HepG2 (cell line): ENCODE measurements around the gene SPEM2. TPM values are rescaled to one million over a fixed set of nuclear protein-coding genes. Genes with fewer than 3 reads are reported as not detected.

ENCODE experiments used
- CBX5 ChIP-seq: sonication (generic); formaldehyde crosslinking; IDR thresholded peaks from 2 replicates; pipeline ENCODE4 v1.4.0; 2020; ENCODE audit warnings: missing genetic modification reagents, borderline replicate concordance
- HNRNPK ChIP-seq: fragments of 200-400 bp; formaldehyde crosslinking; IDR thresholded peaks from 2 replicates; pipeline ENCODE4 v1.6.1; 2018; ENCODE audit warnings: low read length, low read depth, moderate library complexity, mild to moderate bottlenecking; ENCODE audit not compliant: poor library complexity, severe bottlenecking
- HOXA5 ChIP-seq: sonication (generic); formaldehyde crosslinking; IDR thresholded peaks from 2 replicates; pipeline ENCODE4 v1.4.0; 2020; ENCODE audit warnings: missing genetic modification reagents
- MEIS1 ChIP-seq: sonication (generic); formaldehyde crosslinking; IDR thresholded peaks from 2 replicates; pipeline ENCODE4 v1.9.0; 2021; ENCODE audit warnings: mild to moderate bottlenecking, missing genetic modification reagents, moderate library complexity, borderline replicate concordance
- MZF1 ChIP-seq: sonication (generic); formaldehyde crosslinking; IDR thresholded peaks from 2 replicates; pipeline ENCODE4 v1.8.1; 2023; ENCODE audit warnings: mild to moderate bottlenecking, missing genetic modification reagents, borderline replicate concordance
- PPARG ChIP-seq: conservative IDR thresholded peaks from 2 replicates; pipeline ENCODE4 v1.6.1; 2016; ENCODE audit warnings: missing biosample characterization, missing genetic modification reagents
- TOPORS ChIP-seq: sonication (generic); formaldehyde crosslinking; IDR thresholded peaks from 2 replicates; pipeline ENCODE4 v1.8.0; 2023; ENCODE audit warnings: mild to moderate bottlenecking, missing genetic modification reagents
- ZNF44 ChIP-seq: sonication (generic); formaldehyde crosslinking; IDR thresholded peaks from 2 replicates; pipeline ENCODE4 v1.5.1; 2020; ENCODE audit warnings: mild to moderate bottlenecking, missing genetic modification reagents
- ZNF670 ChIP-seq: sonication (generic); formaldehyde crosslinking; IDR thresholded peaks from 2 replicates; pipeline ENCODE4 v1.8.0; 2022; ENCODE audit warnings: mild to moderate bottlenecking, missing genetic modification reagents, borderline replicate concordance
- ZNF768 ChIP-seq: sonication (generic); formaldehyde crosslinking; IDR thresholded peaks from 2 replicates; pipeline ENCODE4 v1.4.0; 2020; ENCODE audit warnings: missing genetic modification reagents
- polyA plus RNA-seq, 8 experiments: library from polyadenylated mRNA; depleted of rRNA in 3 of 8; stranded (reverse) in 7 of 8; unstranded in 1 of 8; fragments of >200 nt; fragmentation: Illumina TruSeq in 4 of 8; extraction: Trizol in 4 of 8; gene quantifications; 2 replicates each; pipeline versions ENCODE4 v1.2.1 to v1.2.3, GENCODE V29; 2011 to 2016; ENCODE audit warnings: low read depth in 4 of 8, missing spikeins in 1 of 8, mixed read lengths in 1 of 8; ENCODE audit not compliant: insufficient read depth in 1 of 8
- total RNA-seq, 5 experiments: library from RNA; depleted of rRNA; stranded (reverse); fragments of >200 nt; fragmentation: Illumina TruSeq; extraction: Trizol; gene quantifications; 2 replicates each; pipeline ENCODE4 v1.2.3, GENCODE V29; 2016; ENCODE audit warnings: low read depth in 1 of 5
- TF ChIP-seq, protein P1 (sequence below): IDR thresholded peaks from 2 replicates; pipeline ENCODE4 v1.6.1; 2016; ENCODE audit warnings: missing compliant biosample characterization, missing genetic modification reagents, borderline replicate concordance
- TF ChIP-seq, protein P2 (sequence below), 2 experiments: sonication (generic) in 1 of 2; formaldehyde crosslinking in 1 of 2; IDR thresholded peaks; 2 replicates each; pipeline versions ENCODE4 v1.6.1 to v1.9.0; 2014 to 2022; ENCODE audit warnings: antibody characterized with exemption in 1 of 2, borderline replicate concordance in 1 of 2, inconsistent platforms in 1 of 2, low read depth in 1 of 2, missing genetic modification reagents in 1 of 2
- TF ChIP-seq, protein P3 (sequence below), 2 experiments: sonication (generic) in 1 of 2; formaldehyde crosslinking in 1 of 2; IDR thresholded peaks; 2 replicates each; pipeline versions ENCODE4 v1.4.0 to v1.6.1; 2018 to 2020; ENCODE audit warnings: missing genetic modification reagents in 2 of 2, borderline replicate concordance in 1 of 2, low read depth in 1 of 2, mild to moderate bottlenecking in 1 of 2, missing biosample characterization in 1 of 2
- TF ChIP-seq, protein P4 (sequence below): sonication (generic); formaldehyde crosslinking; conservative IDR thresholded peaks from 2 replicates; pipeline ENCODE4 v1.4.0; 2020; ENCODE audit warnings: missing genetic modification reagents
- TF ChIP-seq, protein P5 (sequence below): IDR thresholded peaks from 2 replicates; pipeline ENCODE4 v1.6.1; 2016; ENCODE audit warnings: missing compliant biosample characterization, missing genetic modification reagents, borderline replicate concordance

Gene SPEM2
- total and polyA plus RNA-seq, 2 of the 13 experiments (the other 11 are each of a cell fraction or from before 2014, with no cell fraction given), result not detected

DNA sequence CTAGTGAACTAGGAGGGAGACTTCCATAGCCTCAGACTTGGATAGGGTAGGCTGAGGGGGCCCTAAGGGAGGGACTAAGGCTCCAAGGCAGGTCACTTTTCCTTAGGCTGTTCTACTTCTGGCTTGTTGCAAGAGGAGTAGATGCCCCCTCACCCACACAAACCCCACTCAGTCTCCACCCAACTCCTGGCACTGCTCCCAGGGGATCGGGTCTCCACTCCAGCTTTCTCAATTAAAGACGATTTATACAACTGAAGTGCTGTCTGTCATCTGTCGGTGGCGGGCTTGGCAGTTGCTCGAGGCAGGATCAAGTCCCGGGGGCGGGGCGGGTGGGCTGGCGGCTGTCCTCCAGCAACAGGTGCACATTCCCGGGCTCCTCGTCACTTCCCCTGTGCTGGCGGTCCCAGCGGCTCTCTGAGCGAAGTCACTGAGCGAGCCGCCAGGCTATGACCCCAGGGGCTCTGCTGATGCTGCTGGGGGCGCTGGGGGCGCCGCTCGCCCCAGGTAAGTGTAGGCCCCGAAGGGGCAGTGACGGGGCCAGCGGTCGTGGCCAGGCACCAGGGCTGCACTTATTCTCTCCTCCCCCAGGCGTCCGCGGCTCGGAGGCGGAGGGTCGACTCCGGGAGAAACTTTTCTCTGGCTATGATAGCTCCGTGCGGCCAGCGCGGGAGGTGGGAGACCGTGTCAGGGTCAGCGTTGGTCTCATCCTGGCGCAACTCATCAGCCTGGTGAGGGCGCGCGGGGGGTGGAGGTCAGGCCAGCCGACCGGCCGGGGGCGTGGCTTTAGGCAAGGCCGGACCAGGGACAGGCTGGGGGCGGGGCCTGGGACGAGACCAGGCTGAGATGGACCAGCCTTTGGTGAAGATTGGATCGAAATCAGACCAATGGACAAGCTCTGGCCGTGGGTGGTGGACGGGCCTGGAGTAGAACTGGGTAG is 19.5 kb downstream of the SPEM2 start, which contains the start of gene CHRNB1 (continued):
- TF ChIP-seq, protein P1, sequence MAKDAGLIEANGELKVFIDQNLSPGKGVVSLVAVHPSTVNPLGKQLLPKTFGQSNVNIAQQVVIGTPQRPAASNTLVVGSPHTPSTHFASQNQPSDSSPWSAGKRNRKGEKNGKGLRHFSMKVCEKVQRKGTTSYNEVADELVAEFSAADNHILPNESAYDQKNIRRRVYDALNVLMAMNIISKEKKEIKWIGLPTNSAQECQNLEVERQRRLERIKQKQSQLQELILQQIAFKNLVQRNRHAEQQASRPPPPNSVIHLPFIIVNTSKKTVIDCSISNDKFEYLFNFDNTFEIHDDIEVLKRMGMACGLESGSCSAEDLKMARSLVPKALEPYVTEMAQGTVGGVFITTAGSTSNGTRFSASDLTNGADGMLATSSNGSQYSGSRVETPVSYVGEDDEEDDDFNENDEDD, result peak; percentile 42; the same call in 1 of the 2 replicates
- 0 out of 2 replicates have a peak, but pooled peaks have one; percentile 19 for TF ChIP-seq PPARG
- TF ChIP-seq, protein P2, sequence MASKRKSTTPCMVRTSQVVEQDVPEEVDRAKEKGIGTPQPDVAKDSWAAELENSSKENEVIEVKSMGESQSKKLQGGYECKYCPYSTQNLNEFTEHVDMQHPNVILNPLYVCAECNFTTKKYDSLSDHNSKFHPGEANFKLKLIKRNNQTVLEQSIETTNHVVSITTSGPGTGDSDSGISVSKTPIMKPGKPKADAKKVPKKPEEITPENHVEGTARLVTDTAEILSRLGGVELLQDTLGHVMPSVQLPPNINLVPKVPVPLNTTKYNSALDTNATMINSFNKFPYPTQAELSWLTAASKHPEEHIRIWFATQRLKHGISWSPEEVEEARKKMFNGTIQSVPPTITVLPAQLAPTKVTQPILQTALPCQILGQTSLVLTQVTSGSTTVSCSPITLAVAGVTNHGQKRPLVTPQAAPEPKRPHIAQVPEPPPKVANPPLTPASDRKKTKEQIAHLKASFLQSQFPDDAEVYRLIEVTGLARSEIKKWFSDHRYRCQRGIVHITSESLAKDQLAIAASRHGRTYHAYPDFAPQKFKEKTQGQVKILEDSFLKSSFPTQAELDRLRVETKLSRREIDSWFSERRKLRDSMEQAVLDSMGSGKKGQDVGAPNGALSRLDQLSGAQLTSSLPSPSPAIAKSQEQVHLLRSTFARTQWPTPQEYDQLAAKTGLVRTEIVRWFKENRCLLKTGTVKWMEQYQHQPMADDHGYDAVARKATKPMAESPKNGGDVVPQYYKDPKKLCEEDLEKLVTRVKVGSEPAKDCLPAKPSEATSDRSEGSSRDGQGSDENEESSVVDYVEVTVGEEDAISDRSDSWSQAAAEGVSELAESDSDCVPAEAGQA (IDR thresholded peaks at IDR 0.05; ENCODE audit: low read depth), result no peak
- TF ChIP-seq, protein P2 (CRISPR knock-in tag; IDR thresholded peaks at IDR 0.05; ENCODE audit: borderline replicate concordance), result no peak
- peak; percentile 16 for TF ChIP-seq HNRNPK
- TF ChIP-seq HOXA5 (CRISPR knock-in tag), result peak; percentile 38; the same call in 1 of the 2 replicates
- TF ChIP-seq, protein P3, sequence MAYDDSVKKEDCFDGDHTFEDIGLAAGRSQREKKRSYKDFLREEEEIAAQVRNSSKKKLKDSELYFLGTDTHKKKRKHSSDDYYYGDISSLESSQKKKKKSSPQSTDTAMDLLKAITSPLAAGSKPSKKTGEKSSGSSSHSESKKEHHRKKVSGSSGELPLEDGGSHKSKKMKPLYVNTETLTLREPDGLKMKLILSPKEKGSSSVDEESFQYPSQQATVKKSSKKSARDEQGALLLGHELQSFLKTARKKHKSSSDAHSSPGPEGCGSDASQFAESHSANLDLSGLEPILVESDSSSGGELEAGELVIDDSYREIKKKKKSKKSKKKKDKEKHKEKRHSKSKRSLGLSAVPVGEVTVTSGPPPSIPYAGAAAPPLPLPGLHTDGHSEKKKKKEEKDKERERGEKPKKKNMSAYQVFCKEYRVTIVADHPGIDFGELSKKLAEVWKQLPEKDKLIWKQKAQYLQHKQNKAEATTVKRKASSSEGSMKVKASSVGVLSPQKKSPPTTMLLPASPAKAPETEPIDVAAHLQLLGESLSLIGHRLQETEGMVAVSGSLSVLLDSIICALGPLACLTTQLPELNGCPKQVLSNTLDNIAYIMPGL (CRISPR knock-in tag; IDR thresholded peaks at IDR 0.05; ENCODE audit: borderline replicate concordance in 1 of 2, low read depth in 1 of 2), result peak; percentile 73 to 87; a peak in 3 of 4 replicates
- no peak for TF ChIP-seq MZF1
- peak; percentile 80; the same call in 1 of the 2 replicates for TF ChIP-seq MEIS1 (CRISPR knock-in tag)
- 0 out of 2 replicates have a peak, but pooled peaks have one; percentile 51 for TF ChIP-seq ZNF768 (CRISPR knock-in tag)
- TF ChIP-seq CBX5 (CRISPR knock-in tag), result no peak
- peak; percentile 42; the same call in 1 of the 2 replicates for TF ChIP-seq ZNF670
- peak; percentile 80 for TF ChIP-seq ZNF44 (CRISPR knock-in tag)
- TF ChIP-seq, protein P4, sequence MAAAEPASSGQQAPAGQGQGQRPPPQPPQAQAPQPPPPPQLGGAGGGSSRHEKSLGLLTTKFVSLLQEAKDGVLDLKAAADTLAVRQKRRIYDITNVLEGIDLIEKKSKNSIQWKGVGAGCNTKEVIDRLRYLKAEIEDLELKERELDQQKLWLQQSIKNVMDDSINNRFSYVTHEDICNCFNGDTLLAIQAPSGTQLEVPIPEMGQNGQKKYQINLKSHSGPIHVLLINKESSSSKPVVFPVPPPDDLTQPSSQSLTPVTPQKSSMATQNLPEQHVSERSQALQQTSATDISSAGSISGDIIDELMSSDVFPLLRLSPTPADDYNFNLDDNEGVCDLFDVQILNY (CRISPR knock-in tag), result no peak
- TF ChIP-seq, protein P5, sequence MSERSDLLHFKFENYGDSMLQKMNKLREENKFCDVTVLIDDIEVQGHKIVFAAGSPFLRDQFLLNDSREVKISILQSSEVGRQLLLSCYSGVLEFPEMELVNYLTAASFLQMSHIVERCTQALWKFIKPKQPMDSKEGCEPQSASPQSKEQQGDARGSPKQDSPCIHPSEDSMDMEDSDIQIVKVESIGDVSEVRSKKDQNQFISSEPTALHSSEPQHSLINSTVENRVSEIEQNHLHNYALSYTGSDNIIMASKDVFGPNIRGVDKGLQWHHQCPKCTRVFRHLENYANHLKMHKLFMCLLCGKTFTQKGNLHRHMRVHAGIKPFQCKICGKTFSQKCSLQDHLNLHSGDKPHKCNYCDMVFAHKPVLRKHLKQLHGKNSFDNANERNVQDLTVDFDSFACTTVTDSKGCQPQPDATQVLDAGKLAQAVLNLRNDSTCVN (CRISPR knock-in tag), result no peak; the same call in 1 of the 2 replicates
- TF ChIP-seq TOPORS (CRISPR knock-in tag), result no peak
